IMR-90 (cell line): ENCODE measurements around the gene RFC2. TPM values are rescaled to one million over a fixed set of nuclear protein-coding genes. Genes with fewer than 3 reads are reported as not detected.

Experiments used
- ATAC-seq: fragments of 200-7000 bp; cut with Tn5 transposase; 2 replicates; pipeline ENCODE4 v1.9.1; 2020; ENCODE audit warnings: low read depth, mild to moderate bottlenecking, moderate library complexity
- BruUV-seq: library from RNA; stranded (reverse); fragments of 400-500 nt; replicated peaks from 2 replicates; lab custom pipeline; 2021; lab: Mats Ljungman, UMichigan
- CTCF ChIA-PET: fragments of 300-600 bp; formaldehyde crosslinking; extraction: SDS; loops from one replicate; lab custom pipeline; 2021; ENCODE audit warnings: antibody characterized with exemption; lab: Yijun Ruan, JAX
- POLR2A ChIA-PET: fragments of 300-600 bp; sonication (Branson Sonifier 250); formaldehyde crosslinking; loops from one replicate; lab custom pipeline; 2022; ENCODE audit warnings: antibody characterized with exemption; ENCODE audit not compliant: unreplicated experiment; lab: Charles Lee
- DNase-seq: peaks from one replicate; pipeline ENCODE4 v3.0.0; 2013
- H2AFZ ChIP-seq: replicated peaks from 2 replicates; pipeline ENCODE3; 2013; ENCODE audit warnings: low read length, mild to moderate bottlenecking; ENCODE audit not compliant: poor library complexity
- H2AK5ac ChIP-seq: 2 replicates; pipeline ENCODE4 v1.6.1; 2013; ENCODE audit warnings: low read depth, low read length, inconsistent platforms
- H2AK9ac ChIP-seq: replicated peaks from 2 replicates; pipeline ENCODE3; 2013; ENCODE audit warnings: mild to moderate bottlenecking, low read depth, low read length, moderate library complexity; ENCODE audit not compliant: poor library complexity
- H2BK120ac ChIP-seq: 2 replicates; pipeline ENCODE4 v1.6.1; 2013; ENCODE audit warnings: low read depth, low read length, inconsistent platforms
- H2BK15ac ChIP-seq: 3 replicates; pipeline ENCODE4 v1.6.1; 2013; ENCODE audit warnings: low read depth, low read length, inconsistent platforms
- H2BK20ac ChIP-seq: 2 replicates; pipeline ENCODE4 v1.6.1; 2013; ENCODE audit warnings: low read depth, mild to moderate bottlenecking, inconsistent platforms, low read length, moderate library complexity
- H2BK5ac ChIP-seq: 2 replicates; pipeline ENCODE4 v1.6.1; 2013; ENCODE audit warnings: mild to moderate bottlenecking, low read depth, low read length, inconsistent platforms; ENCODE audit not compliant: poor library complexity, severe bottlenecking
- H3K14ac ChIP-seq: replicated peaks from 2 replicates; pipeline ENCODE4 v1.6.1; 2013; ENCODE audit warnings: low read depth, low read length, inconsistent platforms
- H3K18ac ChIP-seq: 2 replicates; pipeline ENCODE4 v1.6.1; 2013; ENCODE audit warnings: low read depth, low read length, control low read depth
- H3K23ac ChIP-seq: 2 replicates; pipeline ENCODE4 v1.6.1; 2013; ENCODE audit warnings: low read depth, low read length, inconsistent platforms
- H3K27ac ChIP-seq: 2 replicates; pipeline ENCODE4 v1.5.1; 2013; ENCODE audit warnings: mild to moderate bottlenecking, control low read depth, low read length; ENCODE audit not compliant: insufficient read depth
- H3K27me3 ChIP-seq: 2 replicates; pipeline ENCODE4 v1.6.1; 2013; ENCODE audit warnings: low read length; ENCODE audit not compliant: control insufficient read depth, insufficient read depth
- H3K36me3 ChIP-seq: 2 replicates; pipeline ENCODE4 v1.6.1; 2013; ENCODE audit warnings: low read length, mixed read lengths; ENCODE audit not compliant: control insufficient read depth, insufficient read depth
- H3K4ac ChIP-seq: 2 replicates; pipeline ENCODE4 v1.6.1; 2013; ENCODE audit warnings: low read depth, low read length, inconsistent platforms
- H3K4me1 ChIP-seq: 2 replicates; pipeline ENCODE4 v1.6.1; 2013; ENCODE audit warnings: low read length, mixed read lengths; ENCODE audit not compliant: control insufficient read depth, insufficient read depth
- H3K4me2 ChIP-seq: 2 replicates; pipeline ENCODE4 v1.6.1; 2013; ENCODE audit warnings: low read depth, mild to moderate bottlenecking, control low read depth, low read length, moderate library complexity
- H3K4me3 ChIP-seq: 2 replicates; pipeline ENCODE4 v1.5.1; 2013; ENCODE audit warnings: low read depth, mild to moderate bottlenecking, control low read depth, low read length, moderate library complexity; ENCODE audit not compliant: insufficient read depth
- H3K56ac ChIP-seq: 2 replicates; pipeline ENCODE4 v1.6.1; 2013; ENCODE audit warnings: low read length, inconsistent platforms; ENCODE audit not compliant: insufficient read depth; ENCODE audit errors: extremely low read depth
- H3K79me1 ChIP-seq, 2 experiments: 2 replicates each; pipeline ENCODE4 v1.6.1; 2013; ENCODE audit warnings: low read length in 2 of 2, inconsistent platforms in 1 of 2, low read depth in 1 of 2
- H3K9ac ChIP-seq: 2 replicates; pipeline ENCODE4 v1.6.1; 2013; ENCODE audit warnings: low read depth, low read length, control low read depth
- H3K9me1 ChIP-seq: 2 replicates; pipeline ENCODE4 v1.6.1; 2013; ENCODE audit warnings: low read length, inconsistent platforms; ENCODE audit not compliant: insufficient read depth
- H3K9me3 ChIP-seq: 2 replicates; pipeline ENCODE4 v1.6.1; 2013; ENCODE audit warnings: low read length; ENCODE audit not compliant: control insufficient read depth, insufficient read depth
- H4K20me1 ChIP-seq: 2 replicates; pipeline ENCODE4 v1.6.1; 2013; ENCODE audit warnings: low read length, inconsistent platforms; ENCODE audit not compliant: insufficient read depth
- H4K5ac ChIP-seq: 2 replicates; pipeline ENCODE4 v1.6.1; 2013; ENCODE audit warnings: mild to moderate bottlenecking, low read depth, low read length, control low read depth
- H4K8ac ChIP-seq, 2 experiments: 2 replicates each; pipeline ENCODE4 v1.6.1; 2013; ENCODE audit warnings: low read depth in 2 of 2, low read length in 2 of 2, control low read depth in 1 of 2, inconsistent platforms in 1 of 2
- H4K91ac ChIP-seq: 2 replicates; pipeline ENCODE4 v1.6.1; 2013; ENCODE audit warnings: low read depth, low read length, inconsistent platforms; ENCODE audit not compliant: insufficient read depth
- BHLHE40 ChIP-seq: fragments of 150-350 bp; IDR thresholded peaks from 2 replicates; pipeline ENCODE4 v1.6.1; 2016; ENCODE audit warnings: mild to moderate bottlenecking, low read depth, low read length
- CEBPB ChIP-seq: IDR thresholded peaks from 2 replicates; pipeline ENCODE4 v1.6.1; 2012; ENCODE audit warnings: low read depth, low read length, improper control_type of control experiment
- CHD1 ChIP-seq: IDR thresholded peaks from 2 replicates; pipeline ENCODE4 v1.6.1; 2012; ENCODE audit warnings: low read depth, low read length, improper control_type of control experiment
- FOS ChIP-seq: fragments of 150-350 bp; IDR thresholded peaks from 2 replicates; pipeline ENCODE4 v1.6.1; 2016; ENCODE audit warnings: low read depth, low read length
- MAFK ChIP-seq: IDR thresholded peaks from 2 replicates; pipeline ENCODE4 v1.6.1; 2012; ENCODE audit warnings: low read depth, low read length, improper control_type of control experiment
- MAZ ChIP-seq: IDR thresholded peaks from 2 replicates; pipeline ENCODE4 v1.6.1; 2012; ENCODE audit warnings: low read depth, mild to moderate bottlenecking, low read length, improper control_type of control experiment, moderate library complexity, borderline replicate concordance
- MXI1 ChIP-seq: IDR thresholded peaks from 2 replicates; pipeline ENCODE4 v1.6.1; 2012; ENCODE audit warnings: low read depth, mild to moderate bottlenecking, low read length, moderate library complexity, borderline replicate concordance
- NFE2L2 ChIP-seq: fragments of 150-350 bp; IDR thresholded peaks from 2 replicates; pipeline ENCODE4 v1.6.1; 2016; ENCODE audit warnings: low read depth, mild to moderate bottlenecking, low read length
- POLR2A ChIP-seq: IDR thresholded peaks from 2 replicates; pipeline ENCODE4 v1.6.1; 2012; ENCODE audit warnings: mild to moderate bottlenecking, low read depth, low read length
- RAD21 ChIP-seq: IDR thresholded peaks from 2 replicates; pipeline ENCODE4 v1.6.1; 2012; ENCODE audit warnings: low read length, improper control_type of control experiment
- RCOR1 ChIP-seq: IDR thresholded peaks from 2 replicates; pipeline ENCODE4 v1.6.1; 2012; ENCODE audit warnings: mild to moderate bottlenecking, low read length, improper control_type of control experiment; ENCODE audit not compliant: insufficient replicate concordance
- RFX5 ChIP-seq: IDR thresholded peaks from 2 replicates; pipeline ENCODE4 v1.8.0; 2012; ENCODE audit warnings: low read depth, mild to moderate bottlenecking, low read length, moderate library complexity
- SMC3 ChIP-seq: fragments of 150-350 bp; IDR thresholded peaks from 2 replicates; pipeline ENCODE4 v1.6.1; 2016; ENCODE audit warnings: low read depth, mild to moderate bottlenecking, antibody characterized with exemption, low read length, moderate library complexity
- WGBS, 2 experiments: methylation state at CpG; one replicate each; pipeline versions ENCODE4 v1.1.5 to v1.1.7; 2013; ENCODE audit warnings: missing lambda C conversion rate in 2 of 2; ENCODE audit not compliant: insufficient read length in 1 of 2; ENCODE audit errors: extremely low coverage in 2 of 2; 5-methylcytosine and 5-hydroxymethylcytosine counted together
- dilution Hi-C: fragments of 300-500 bp; cut with HindIII; formaldehyde crosslinking; loops from one replicate; pipeline ENCODE4 v1.14.3; 2018; ENCODE audit warnings: low sequenced_read_pairs; ENCODE audit not compliant: unreplicated experiment
- in situ Hi-C: fragments of 300-500 bp; cut with MboI; formaldehyde crosslinking; loops from 3 replicates; pipeline ENCODE4 v1.14.3; 2019; ENCODE audit warnings: low sequenced_read_pairs, inconsistent platforms, mixed read lengths
- intact Hi-C: fragments of 100-400 bp; cut with micrococcal nuclease; formaldehyde crosslinking; loops from 2 replicates; pipeline ENCODE4 v1.10.0; 2022
- polyA plus RNA-seq, 3 experiments: library from polyadenylated mRNA; depleted of rRNA; stranded (reverse); fragments of >200 nt; gene quantifications; 2 replicates each; pipeline ENCODE4 v1.2.3, GENCODE V29; 2012; ENCODE audit warnings: low replicate concordance in 1 of 3
- total RNA-seq: library from RNA; depleted of rRNA; stranded (reverse); fragments of >200 nt; gene quantifications from 2 replicates; pipeline ENCODE4 v1.2.3, GENCODE V29; 2012
- TF ChIP-seq, protein P1 (sequence below): conservative IDR thresholded peaks from 2 replicates; pipeline ENCODE4 v1.5.1; 2012; ENCODE audit warnings: mild to moderate bottlenecking, low read depth, low read length, improper control_type of control experiment
- TF ChIP-seq, protein P2 (sequence below): fragments of 150-350 bp; IDR thresholded peaks from 2 replicates; pipeline ENCODE4 v1.6.1; 2017; ENCODE audit warnings: mild to moderate bottlenecking, antibody characterized with exemption, low read length, low read depth
- TF ChIP-seq, protein P3 (sequence below): fragments of 150-350 bp; IDR thresholded peaks from 2 replicates; pipeline ENCODE4 v1.6.1; 2016; ENCODE audit warnings: low read depth, mild to moderate bottlenecking, low read length, moderate library complexity, borderline replicate concordance

RFC2 gene
- total and polyA plus RNA-seq, 2 of the 4 experiments (the other 2 are of a cell fraction): 25.2 to 37.8 TPM

DNA sequence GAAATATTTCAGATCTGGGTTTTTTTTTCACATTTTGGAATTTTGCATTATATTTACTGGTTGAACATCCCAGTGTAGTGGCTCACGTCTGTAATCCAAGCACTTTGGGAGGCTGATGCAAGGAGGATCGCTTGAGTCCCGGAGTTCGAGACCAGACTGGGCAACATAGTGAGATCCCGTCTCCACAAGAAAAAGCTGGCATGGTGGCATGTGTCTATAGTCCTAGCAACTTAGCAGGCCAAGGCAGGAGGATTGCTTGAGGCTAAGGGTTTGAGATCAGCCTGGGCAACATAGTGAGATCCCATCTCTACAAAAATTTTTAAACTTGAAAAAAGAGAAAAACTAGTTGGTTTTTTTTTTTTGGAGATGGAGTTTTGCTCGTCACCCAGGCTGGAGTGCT lies 6.0 kb downstream of the RFC2 start:
- no peak for ATAC-seq
- WGBS, 2 experiments: no CpG with 5 or more reads among the region's 6 CpGs
- CTCF ChIA-PET: no interaction called here
- TF ChIP-seq POLR2A: no peak
- TF ChIP-seq BHLHE40: no peak
- no peak for TF ChIP-seq RFX5
- TF ChIP-seq CHD1: no peak
- no peak for TF ChIP-seq CEBPB
- TF ChIP-seq, protein P1, sequence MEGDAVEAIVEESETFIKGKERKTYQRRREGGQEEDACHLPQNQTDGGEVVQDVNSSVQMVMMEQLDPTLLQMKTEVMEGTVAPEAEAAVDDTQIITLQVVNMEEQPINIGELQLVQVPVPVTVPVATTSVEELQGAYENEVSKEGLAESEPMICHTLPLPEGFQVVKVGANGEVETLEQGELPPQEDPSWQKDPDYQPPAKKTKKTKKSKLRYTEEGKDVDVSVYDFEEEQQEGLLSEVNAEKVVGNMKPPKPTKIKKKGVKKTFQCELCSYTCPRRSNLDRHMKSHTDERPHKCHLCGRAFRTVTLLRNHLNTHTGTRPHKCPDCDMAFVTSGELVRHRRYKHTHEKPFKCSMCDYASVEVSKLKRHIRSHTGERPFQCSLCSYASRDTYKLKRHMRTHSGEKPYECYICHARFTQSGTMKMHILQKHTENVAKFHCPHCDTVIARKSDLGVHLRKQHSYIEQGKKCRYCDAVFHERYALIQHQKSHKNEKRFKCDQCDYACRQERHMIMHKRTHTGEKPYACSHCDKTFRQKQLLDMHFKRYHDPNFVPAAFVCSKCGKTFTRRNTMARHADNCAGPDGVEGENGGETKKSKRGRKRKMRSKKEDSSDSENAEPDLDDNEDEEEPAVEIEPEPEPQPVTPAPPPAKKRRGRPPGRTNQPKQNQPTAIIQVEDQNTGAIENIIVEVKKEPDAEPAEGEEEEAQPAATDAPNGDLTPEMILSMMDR: no peak
- no peak for TF ChIP-seq MAZ
- TF ChIP-seq MAFK: no peak
- TF ChIP-seq, protein P2, sequence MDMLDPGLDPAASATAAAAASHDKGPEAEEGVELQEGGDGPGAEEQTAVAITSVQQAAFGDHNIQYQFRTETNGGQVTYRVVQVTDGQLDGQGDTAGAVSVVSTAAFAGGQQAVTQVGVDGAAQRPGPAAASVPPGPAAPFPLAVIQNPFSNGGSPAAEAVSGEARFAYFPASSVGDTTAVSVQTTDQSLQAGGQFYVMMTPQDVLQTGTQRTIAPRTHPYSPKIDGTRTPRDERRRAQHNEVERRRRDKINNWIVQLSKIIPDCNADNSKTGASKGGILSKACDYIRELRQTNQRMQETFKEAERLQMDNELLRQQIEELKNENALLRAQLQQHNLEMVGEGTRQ: no peak
- TF ChIP-seq FOS: no peak
- no peak for TF ChIP-seq RCOR1
- TF ChIP-seq MXI1: no peak
- TF ChIP-seq, protein P3, sequence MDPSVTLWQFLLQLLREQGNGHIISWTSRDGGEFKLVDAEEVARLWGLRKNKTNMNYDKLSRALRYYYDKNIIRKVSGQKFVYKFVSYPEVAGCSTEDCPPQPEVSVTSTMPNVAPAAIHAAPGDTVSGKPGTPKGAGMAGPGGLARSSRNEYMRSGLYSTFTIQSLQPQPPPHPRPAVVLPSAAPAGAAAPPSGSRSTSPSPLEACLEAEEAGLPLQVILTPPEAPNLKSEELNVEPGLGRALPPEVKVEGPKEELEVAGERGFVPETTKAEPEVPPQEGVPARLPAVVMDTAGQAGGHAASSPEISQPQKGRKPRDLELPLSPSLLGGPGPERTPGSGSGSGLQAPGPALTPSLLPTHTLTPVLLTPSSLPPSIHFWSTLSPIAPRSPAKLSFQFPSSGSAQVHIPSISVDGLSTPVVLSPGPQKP: no peak
- TF ChIP-seq SMC3: no peak
- no peak for TF ChIP-seq RAD21
- no peak for TF ChIP-seq NFE2L2
- H4K8ac ChIP-seq: no peak overlapping the region
- peaks cover 3% of the 10 kb centered on the region; the same call in 1 of the 2 replicates for H3K9me1 ChIP-seq
- no peak overlapping the region for H3K14ac ChIP-seq
- POLR2A ChIA-PET: no interaction called here
- no peak overlapping the region for H3K18ac ChIP-seq
- H3K56ac ChIP-seq: no peak overlapping the region
- no peak overlapping the region for H3K23ac ChIP-seq
- H3K4me2 ChIP-seq: no peak overlapping the region
- H3K4me1 ChIP-seq: no peaks in the 10 kb centered on the region; the same call in 1 of the 2 replicates
- DNase-seq: no peak
- BruUV-seq: no TSS peak
- no peak overlapping the region for H2AFZ ChIP-seq
- no peaks in the 10 kb centered on the region for H3K27me3 ChIP-seq
- peaks cover 3% of the 10 kb centered on the region; the same call in 1 of the 2 replicates for H4K20me1 ChIP-seq
- intact Hi-C loops: no loop called here
- no peaks in the 10 kb centered on the region for H3K9me3 ChIP-seq
- dilution Hi-C loops: no loop called here
- peaks cover 14% of the 10 kb centered on the region in 2 experiments for H3K79me1 ChIP-seq
- no peak overlapping the region for H4K91ac ChIP-seq
- no peak overlapping the region for H4K5ac ChIP-seq
- no peak overlapping the region for H3K4ac ChIP-seq
- no peak overlapping the region for H2BK5ac ChIP-seq
- no peak overlapping the region for H3K27ac ChIP-seq
- H2BK120ac ChIP-seq: no peak overlapping the region
- no peak overlapping the region for H3K9ac ChIP-seq
- no peak overlapping the region for H2AK5ac ChIP-seq
- in situ Hi-C loops: loop anchor here (25.0 kb wide), 1 partner anchor 114 kb away; no protein-coding TSS in a partner anchor
- peaks cover 26% of the 10 kb centered on the region for H3K36me3 ChIP-seq
- H2BK15ac ChIP-seq: no peak overlapping the region
- H2BK20ac ChIP-seq: no peak overlapping the region
- H3K4me3 ChIP-seq: no peak overlapping the region
- no peak overlapping the region for H2AK9ac ChIP-seq
